Measurements from ENCODE around the gene LTN1.
A peak's percentile ranks its signal among the peaks of the same experiment; 100 is the strongest.

Gene LTN1

GRCh38 chr21:28922368-28922767 is 70.3 kb downstream of the LTN1 start:
- DNase-seq: no peak

- DNase-seq: no peak
These were observed 76.4 kb downstream of the LTN1 start for GRCh38 chr21:28916150-28916893.

GRCh38 chr21:28913071-28913470 is 79.6 kb downstream of the LTN1 start:
- DNase-seq: no peak

- no peak for DNase-seq
These were observed 82.3 kb downstream of the LTN1 start for GRCh38 chr21:28910280-28910887.

GRCh38 chr21:28908351-28908750 is 84.3 kb downstream of the LTN1 start:
- DNase-seq: no peak

GRCh38 chr21:28906841-28907240 is 85.8 kb downstream of the LTN1 start:
- no peak for DNase-seq

- no peak for DNase-seq
These were observed 86.4 kb downstream of the LTN1 start for GRCh38 chr21:28906236-28906635.

- no peak for DNase-seq
These were observed 87.7 kb downstream of the LTN1 start for GRCh38 chr21:28904961-28905435.

GRCh38 chr21:28903448-28903847 is 89.2 kb downstream of the LTN1 start:
- DNase-seq: no peak

GRCh38 chr21:28900481-28900880 is 92.2 kb downstream of the LTN1 start:
- no peak for DNase-seq

GRCh38 chr21:28899744-28900143 is 92.9 kb downstream of the LTN1 start:
- DNase-seq: no peak

- no peak for DNase-seq
These were observed 93.5 kb downstream of the LTN1 start for GRCh38 chr21:28899220-28899619.

- DNase-seq: no peak
These were observed 99.0 kb downstream of the LTN1 start for GRCh38 chr21:28893687-28894086.

GRCh38 chr21:28892199-28893111 is 100.2 kb downstream of the LTN1 start:
- DNase-seq: no peak

- DNase-seq: no peak
These were observed 106.9 kb downstream of the LTN1 start for GRCh38 chr21:28885853-28886177.

GRCh38 chr21:28884976-28885852 is 107.5 kb downstream of the LTN1 start:
- peak; percentile 94 for DNase-seq

GRCh38 chr21:28884481-28884880 is 108.2 kb downstream of the LTN1 start:
- no peak for DNase-seq

GRCh38 chr21:28883931-28884330 is 108.7 kb downstream of the LTN1 start:
- DNase-seq: no peak

- DNase-seq: no peak
These were observed 110.3 kb downstream of the LTN1 start for GRCh38 chr21:28882345-28882744.

Measured in islet precursor cell (in vitro differentiated cells).